Dermis microvascular lymphatic vessel endothelial cell (primary cell): ENCODE results near the gene KCMF1. TPM values are rescaled to one million over a fixed set of nuclear protein-coding genes. Genes with fewer than 3 reads are reported as not detected.
A peak's percentile ranks its signal among the peaks of the same experiment; 100 is the strongest.

ENCODE experiments used
- DNase-seq, 2 donors: peaks; one replicate each; pipeline versions ENCODE4 v3.0.0 to v3.0.0-alpha.2; 2010; ENCODE audit warnings: low read depth in 2 of 2
- total RNA-seq: library from RNA; depleted of rRNA; stranded (reverse); fragments of >200 nt; gene quantifications from 2 replicates; pipeline ENCODE4 v1.2.1, GENCODE V29; 2014

KCMF1 gene
- total RNA-seq, 1 donor from 2014 or later, result 45.3 TPM

DNA sequence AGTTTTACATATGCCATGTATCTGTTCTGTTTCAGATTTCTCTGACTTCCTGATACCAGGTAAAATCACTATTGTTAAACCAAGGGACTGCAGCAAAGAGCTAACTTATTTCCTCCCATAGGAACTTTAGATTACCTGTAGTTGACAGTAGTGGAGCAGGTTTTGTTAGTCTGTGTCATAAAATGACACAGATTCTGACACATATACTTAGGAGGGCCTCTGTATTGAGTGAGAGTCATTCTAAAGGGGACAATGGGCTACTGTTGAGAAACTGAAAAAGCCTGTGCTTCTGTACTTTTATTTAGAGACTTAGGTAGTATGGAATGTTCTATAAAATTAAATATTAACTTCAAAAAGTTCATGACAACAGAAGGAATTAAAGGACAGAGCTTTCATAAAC lies 48.2 kb downstream of the KCMF1 start:
- no peak for DNase-seq

DNA sequence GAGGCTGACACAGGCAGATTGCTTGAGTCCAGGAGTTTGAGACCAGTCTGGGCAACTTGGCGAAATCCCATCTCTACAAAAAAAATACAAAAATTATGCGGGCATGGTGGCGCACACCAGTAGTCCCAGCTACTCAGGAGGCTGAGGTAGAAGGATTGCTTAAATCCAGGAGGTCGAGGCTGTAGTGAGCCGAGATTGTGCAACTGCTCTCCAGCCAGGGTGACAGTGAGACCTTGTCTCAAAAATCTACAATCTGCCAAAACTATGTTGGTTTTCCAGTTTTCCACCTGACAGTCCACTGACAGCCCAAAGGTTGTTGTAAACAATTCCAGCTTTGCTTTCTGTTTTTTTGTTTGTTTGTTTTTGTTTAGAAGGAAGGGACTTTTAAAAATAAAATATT lies 51.3 kb downstream of the KCMF1 start:
- DNase-seq, result no peak

- DNase-seq, result peak in 1 of 2 donors; percentile 30
Observed at GRCh38 chr2:85024372-85025047, 53.5 kb downstream of the KCMF1 start.

- DNase-seq, result no peak
Observed at GRCh38 chr2:85032621-85033020, 61.7 kb downstream of the KCMF1 start.

DNA sequence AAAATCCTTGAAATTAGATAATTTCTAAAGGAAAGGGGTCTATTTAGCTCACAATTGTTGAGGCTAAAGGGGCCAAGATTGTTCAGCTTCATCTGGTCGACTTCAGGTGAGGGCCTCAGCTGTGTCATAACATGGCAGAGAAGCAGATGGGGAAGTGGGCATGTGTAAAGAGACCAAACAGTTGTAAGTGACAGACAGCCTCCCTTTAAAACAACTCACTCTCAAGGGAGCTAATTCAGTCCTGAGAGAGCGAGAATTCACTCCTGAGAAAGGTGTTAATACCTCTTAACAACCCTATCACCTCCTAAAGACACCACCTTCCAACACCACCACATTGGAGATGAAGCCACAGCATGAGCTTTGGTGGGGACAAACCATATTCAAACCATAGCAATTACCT lies 62.4 kb downstream of the KCMF1 start:
- DNase-seq, result no peak

GRCh38 chr2:85034158-85034557 lies 63.2 kb downstream of the KCMF1 start:
- DNase-seq, result no peak

DNA sequence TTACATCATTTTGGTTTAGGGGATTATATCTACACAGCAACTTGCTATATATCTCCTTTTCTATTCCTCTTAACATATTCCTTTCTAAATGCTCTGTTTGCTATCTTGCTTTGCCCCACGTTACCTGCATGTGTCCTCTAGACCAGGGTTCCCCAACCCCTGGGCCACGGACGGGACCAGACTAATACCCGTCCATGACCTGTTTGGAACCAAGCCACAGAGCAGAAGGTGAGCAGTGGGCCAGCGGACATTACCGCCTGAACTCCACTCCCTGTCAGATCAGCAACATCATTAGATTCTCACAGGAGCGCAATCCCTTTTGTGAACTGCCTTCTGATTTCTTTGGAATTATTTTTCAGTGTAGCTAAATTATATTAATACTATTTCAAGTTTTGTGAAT lies 66.7 kb downstream of the KCMF1 start:
- no peak for DNase-seq

- peak in 1 of 2 donors; percentile 37 for DNase-seq
Observed at GRCh38 chr2:85042330-85042729, 71.4 kb downstream of the KCMF1 start.

GRCh38 chr2:85048534-85048933 lies 77.6 kb downstream of the KCMF1 start:
- no peak for DNase-seq

DNA sequence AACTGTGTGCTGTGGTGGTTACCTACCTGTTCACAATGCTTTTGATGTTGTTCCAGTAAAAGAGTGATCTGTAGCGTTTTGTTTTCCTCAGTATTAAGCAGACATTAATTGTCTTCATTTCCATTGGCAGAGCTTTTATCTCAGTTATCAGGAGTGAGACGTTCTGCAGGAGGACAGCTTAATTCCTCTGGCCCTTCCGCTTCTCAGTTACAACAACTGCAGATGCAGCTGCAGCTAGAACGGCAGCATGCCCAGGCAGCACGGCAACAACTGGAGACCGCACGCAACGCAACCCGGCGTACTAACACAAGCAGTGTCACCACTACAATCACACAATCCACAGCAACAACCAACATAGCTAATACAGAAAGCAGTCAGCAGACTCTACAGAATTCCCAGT lies 78.3 kb downstream of the KCMF1 start:
- DNase-seq, result no peak

DNA sequence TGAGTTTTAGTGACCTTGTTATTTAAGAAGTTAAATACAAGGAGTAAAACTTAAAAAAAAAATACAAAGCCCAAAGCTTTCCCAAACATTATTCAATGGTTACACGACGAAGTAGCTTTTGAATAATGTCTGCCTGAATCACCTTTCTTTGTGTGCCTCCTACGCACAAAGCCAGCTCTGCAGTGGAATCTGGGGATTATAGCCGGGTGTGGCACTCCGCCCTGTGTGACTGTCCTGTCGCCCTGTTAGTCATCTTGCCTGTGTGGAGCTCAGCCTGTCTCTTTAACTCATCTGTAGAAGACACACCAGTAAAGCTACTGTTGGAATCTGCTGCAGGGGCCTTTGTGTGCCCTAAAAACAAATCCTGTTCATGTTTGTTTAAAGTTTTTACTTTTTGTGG lies 82.8 kb downstream of the KCMF1 start:
- DNase-seq, result peak; percentile 24 to 48

- no peak for DNase-seq
Observed at GRCh38 chr2:85057226-85057962, 86.4 kb downstream of the KCMF1 start.

GRCh38 chr2:85061896-85062295 lies 90.9 kb downstream of the KCMF1 start:
- DNase-seq, result no peak

DNA sequence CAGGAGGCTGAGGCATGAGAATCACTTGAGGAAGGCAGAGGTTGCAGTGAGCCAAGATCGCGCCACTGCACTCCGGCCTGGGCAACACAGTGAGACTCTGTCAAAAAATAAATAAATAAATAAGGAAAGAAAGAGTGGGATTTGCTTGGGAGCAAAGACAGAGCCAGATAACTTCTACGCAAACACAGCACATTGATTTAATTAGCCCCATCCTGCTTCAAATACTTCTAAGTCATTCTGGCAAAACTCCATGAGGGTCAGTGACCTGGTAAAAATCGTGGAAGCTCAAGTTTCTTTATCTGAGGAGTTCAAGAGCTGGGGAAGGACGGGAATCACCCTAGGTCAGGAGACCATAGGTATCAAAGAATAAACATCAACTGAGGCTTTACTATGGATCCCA lies 91.6 kb downstream of the KCMF1 start:
- DNase-seq, result no peak

DNA sequence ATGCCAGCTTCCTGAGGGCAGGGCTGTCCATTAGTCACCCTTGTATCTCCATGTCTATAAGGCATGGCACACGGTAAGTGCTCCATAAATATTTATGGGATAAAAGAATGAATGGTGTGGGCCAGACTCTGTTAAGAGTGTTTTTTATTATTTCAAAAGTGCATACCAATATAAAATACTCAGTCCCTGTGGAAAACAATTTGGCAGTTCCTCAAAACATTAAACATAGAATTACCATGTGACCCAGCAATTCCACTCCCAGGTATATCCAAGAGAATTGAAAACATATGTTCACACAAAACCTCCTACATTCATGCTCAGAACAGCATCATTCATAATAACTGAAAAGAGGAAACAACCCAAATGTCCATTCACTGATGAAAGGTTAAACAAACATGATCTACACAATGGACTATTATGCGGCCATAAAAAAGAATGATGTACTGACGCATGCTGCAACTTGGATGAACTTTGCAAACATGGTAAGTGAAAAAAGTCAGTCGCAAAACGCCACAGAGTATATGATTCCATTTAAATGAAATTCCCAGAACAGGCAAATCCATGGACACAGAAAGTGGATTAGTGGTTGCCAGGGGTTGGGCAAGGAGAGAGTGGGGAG lies 93.1 kb downstream of the KCMF1 start:
- no peak for DNase-seq

- no peak for DNase-seq
Observed at GRCh38 chr2:85064927-85065577, 94.1 kb downstream of the KCMF1 start.

- no peak for DNase-seq
Observed at GRCh38 chr2:85066006-85066740, 95.2 kb downstream of the KCMF1 start.

DNA sequence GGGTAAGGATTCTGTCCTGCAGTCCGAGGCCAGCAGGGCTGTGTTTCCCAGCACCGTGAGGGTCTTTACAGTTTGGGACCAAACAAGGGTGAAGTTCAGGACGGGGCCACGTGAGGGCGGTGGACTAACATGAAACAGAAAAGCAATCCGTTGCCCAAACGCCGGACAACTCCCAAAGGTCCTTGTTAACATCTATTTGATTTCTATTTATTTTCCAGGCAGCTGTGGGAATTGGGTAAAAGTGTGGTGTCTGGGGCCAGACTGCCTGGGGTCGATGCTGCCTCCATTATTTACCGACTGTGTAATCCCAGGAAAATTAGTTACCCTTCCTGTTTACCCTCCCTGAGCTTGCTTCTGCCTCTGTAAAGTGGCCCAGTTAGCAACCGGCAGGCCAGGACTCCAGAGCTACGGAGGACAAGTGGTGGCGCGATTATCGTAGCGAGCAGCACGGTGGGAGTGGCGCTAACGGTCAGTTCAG lies 96.0 kb downstream of the KCMF1 start:
- DNase-seq, result peak; percentile 76 to 86

- DNase-seq, result no peak
Observed at GRCh38 chr2:85071096-85071495, 100.1 kb downstream of the KCMF1 start.

- DNase-seq, result no peak
Observed at GRCh38 chr2:85073033-85073432, 102.1 kb downstream of the KCMF1 start.

DNA sequence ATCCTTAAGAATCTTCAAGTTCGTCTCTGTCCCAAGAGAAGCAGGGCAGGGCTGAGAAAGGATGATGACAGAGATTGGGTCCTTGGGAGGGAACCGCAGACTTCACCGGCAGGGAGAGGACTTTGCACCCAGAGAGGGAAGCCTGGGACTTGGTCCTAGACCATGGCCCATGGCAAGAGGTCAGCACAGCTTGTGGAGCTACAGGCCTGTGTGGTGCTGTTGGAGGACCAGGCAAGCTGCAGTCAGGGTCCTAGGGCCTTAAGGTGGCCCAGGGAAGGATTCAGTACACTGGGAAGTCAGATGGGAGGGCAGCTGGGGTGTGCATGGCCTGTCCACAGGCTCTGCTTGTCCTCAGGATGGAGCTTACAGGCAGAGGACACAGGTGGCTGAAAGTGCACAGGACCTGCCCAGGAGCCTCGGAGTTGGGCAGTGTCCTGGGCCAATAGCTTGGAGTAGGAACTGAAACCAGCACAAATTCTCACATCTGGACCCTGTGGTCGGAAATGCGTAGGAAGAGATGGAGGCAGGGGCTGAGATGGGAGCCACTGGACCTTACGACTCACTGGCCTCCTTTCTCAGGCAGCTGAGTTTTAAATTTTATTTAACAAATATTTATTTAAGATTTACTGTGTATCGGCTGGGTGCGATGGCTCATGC lies 105.8 kb downstream of the KCMF1 start:
- DNase-seq, result no peak
